Left ventricle myocardium inferior (tissue), 1 donor: ENCODE results near the gene BCAN. TPM values are rescaled to one million over a fixed set of nuclear protein-coding genes. Genes with fewer than 3 reads are reported as not detected.
A peak's percentile ranks its signal among the peaks of the same experiment; 100 is the strongest.
"Not testable (repeated sequence)": the region's sequence is repeated elsewhere in the genome, so short reads cannot be mapped to it uniquely, and the experiment has no call there.

Source experiments
- DNase-seq: peaks from one replicate; pipeline ENCODE4 v3.0.0-alpha.2; 2020
- H3K27ac ChIP-seq: fragments of 200-600 bp; replicated peaks from 2 replicates; pipeline ENCODE4 v1.8.0; 2021
- H3K27me3 ChIP-seq: fragments of 200-600 bp; 2 replicates; pipeline ENCODE4 v1.8.0; 2021; ENCODE audit warnings: low read depth
- H3K36me3 ChIP-seq: fragments of 200-600 bp; 2 replicates; pipeline ENCODE4 v1.8.0; 2021
- H3K4me1 ChIP-seq: fragments of 200-600 bp; 2 replicates; pipeline ENCODE4 v1.8.0; 2021
- H3K4me3 ChIP-seq: fragments of 200-600 bp; 2 replicates; pipeline ENCODE4 v1.8.0; 2021; ENCODE audit warnings: mild to moderate bottlenecking, moderate library complexity
- H3K9me3 ChIP-seq: fragments of 200-600 bp; replicated peaks from 2 replicates; pipeline ENCODE4 v1.8.0; 2021
- intact Hi-C: fragments of 100-400 bp; cut with micrococcal nuclease; formaldehyde crosslinking; loops from one replicate; pipeline ENCODE4 v1.11.0; 2022
- total RNA-seq: library from RNA; stranded (reverse); fragmentation: NEBNext Ultra II Directional; extraction: Animal tissue kit (Norgen Biotek cat#: 25700); gene quantifications from one replicate; pipeline ENCODE4 v1.2.1, GENCODE V29; 2021
- TF ChIP-seq, protein P1 (sequence below): fragments of 200-600 bp; IDR thresholded peaks from 2 replicates; pipeline ENCODE4 v1.8.0; 2021; ENCODE audit warnings: antibody characterized with exemption, mild to moderate bottlenecking, borderline replicate concordance
- donor health status: DM: no; HTN: yes; CAD: no; lungs with severe emphysema.

Gene BCAN
- total RNA-seq, 1 donor from 2014 or later, result 0.05 TPM

- no peak for DNase-seq
- TF ChIP-seq, protein P1, sequence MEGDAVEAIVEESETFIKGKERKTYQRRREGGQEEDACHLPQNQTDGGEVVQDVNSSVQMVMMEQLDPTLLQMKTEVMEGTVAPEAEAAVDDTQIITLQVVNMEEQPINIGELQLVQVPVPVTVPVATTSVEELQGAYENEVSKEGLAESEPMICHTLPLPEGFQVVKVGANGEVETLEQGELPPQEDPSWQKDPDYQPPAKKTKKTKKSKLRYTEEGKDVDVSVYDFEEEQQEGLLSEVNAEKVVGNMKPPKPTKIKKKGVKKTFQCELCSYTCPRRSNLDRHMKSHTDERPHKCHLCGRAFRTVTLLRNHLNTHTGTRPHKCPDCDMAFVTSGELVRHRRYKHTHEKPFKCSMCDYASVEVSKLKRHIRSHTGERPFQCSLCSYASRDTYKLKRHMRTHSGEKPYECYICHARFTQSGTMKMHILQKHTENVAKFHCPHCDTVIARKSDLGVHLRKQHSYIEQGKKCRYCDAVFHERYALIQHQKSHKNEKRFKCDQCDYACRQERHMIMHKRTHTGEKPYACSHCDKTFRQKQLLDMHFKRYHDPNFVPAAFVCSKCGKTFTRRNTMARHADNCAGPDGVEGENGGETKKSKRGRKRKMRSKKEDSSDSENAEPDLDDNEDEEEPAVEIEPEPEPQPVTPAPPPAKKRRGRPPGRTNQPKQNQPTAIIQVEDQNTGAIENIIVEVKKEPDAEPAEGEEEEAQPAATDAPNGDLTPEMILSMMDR, result peak; percentile 88
- intact Hi-C loops, result loop anchor here (10.0 kb wide), 1 partner anchor 153 kb away; no protein-coding TSS in a partner anchor
- H3K27me3 ChIP-seq, result peaks cover 7% of the 10 kb centered on the region
- H3K4me3 ChIP-seq, result no peak overlapping the region
- no peaks in the 10 kb centered on the region for H3K36me3 ChIP-seq
- no peak overlapping the region for H3K27ac ChIP-seq
- no peaks in the 10 kb centered on the region for H3K9me3 ChIP-seq
- H3K4me1 ChIP-seq, result peaks cover 9% of the 10 kb centered on the region
Observed at GRCh38 chr1:156608036-156608674, 33.8 kb upstream of the BCAN start.

GRCh38 chr1:156608981-156609380 lies 32.9 kb upstream of the BCAN start:
- Histone ChIP-seq H3K4me1 (peaks cover 9% of the 10 kb centered on the region), H3K4me3 (no peak overlapping the region), H3K27ac (no peak overlapping the region), H3K27me3 (peaks cover 7% of the 10 kb centered on the region), H3K36me3 (no peaks in the 10 kb centered on the region), H3K9me3 (no peaks in the 10 kb centered on the region)
- intact Hi-C loops, result loop anchor here (10.0 kb wide), 1 partner anchor 154 kb away; no protein-coding TSS in a partner anchor
- DNase-seq, result no peak
- TF ChIP-seq, protein P1, result peak; percentile 40

- H3K27me3 ChIP-seq, H3K4me3 ChIP-seq, intact Hi-C loops, DNase-seq, H3K9me3 ChIP-seq, H3K27ac ChIP-seq, H3K36me3 ChIP-seq: not testable (repeated sequence)
- peaks cover 17% of the 10 kb centered on the region for H3K4me1 ChIP-seq
Observed at GRCh38 chr1:156610072-156610471, 31.8 kb upstream of the BCAN start.

- DNase-seq, result no peak
- Histone ChIP-seq H3K36me3 (no peaks in the 10 kb centered on the region), H3K4me1 (peaks cover 37% of the 10 kb centered on the region), H3K9me3 (no peaks in the 10 kb centered on the region), H3K27ac (no peak overlapping the region), H3K27me3 (peaks cover 7% of the 10 kb centered on the region), H3K4me3 (no peak overlapping the region)
- TF ChIP-seq, protein P1, result no peak
- intact Hi-C loops, result no loop called here
Observed at GRCh38 chr1:156612666-156613065, 29.3 kb upstream of the BCAN start.

DNA sequence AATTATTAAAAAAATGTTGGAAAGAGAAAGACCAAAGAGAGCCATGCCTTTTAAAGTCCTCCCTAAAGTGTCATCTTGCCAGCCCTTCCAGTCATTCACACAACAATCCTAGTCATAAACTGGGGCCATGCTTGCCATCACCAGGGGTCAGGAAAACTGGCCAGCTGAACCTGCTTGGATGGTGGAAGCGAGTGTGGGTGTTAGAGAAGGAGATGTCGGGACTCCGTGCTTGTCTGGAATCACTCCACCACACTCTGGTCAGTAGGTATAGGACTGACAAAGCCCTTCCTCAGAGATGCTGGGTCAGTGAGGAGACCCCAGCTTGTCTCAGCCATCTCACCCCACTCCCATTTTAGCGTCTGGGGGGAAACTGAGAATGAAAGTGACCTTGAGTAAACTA lies 26.0 kb upstream of the BCAN start:
- Histone ChIP-seq H3K4me3 (no peak overlapping the region), H3K4me1 (peaks cover 29% of the 10 kb centered on the region), H3K27me3 (no peaks in the 10 kb centered on the region), H3K9me3 (no peaks in the 10 kb centered on the region), H3K36me3 (no peaks in the 10 kb centered on the region), H3K27ac (peak overlapping the region; percentile 85)
- DNase-seq, result no peak
- intact Hi-C loops, result no loop called here
- TF ChIP-seq, protein P1, result no peak

GRCh38 chr1:156616463-156616862 lies 25.5 kb upstream of the BCAN start:
- H3K27me3 ChIP-seq, result peaks cover 4% of the 10 kb centered on the region

More at GRCh38 chr1:156616463-156616862, 25.5 kb upstream of the BCAN start:
- DNase-seq, result peak; percentile 41
- intact Hi-C loops, result no loop called here
- TF ChIP-seq, protein P1, result peak; percentile 31
- peak overlapping the region; percentile 85 for H3K27ac ChIP-seq
- peaks cover 29% of the 10 kb centered on the region for H3K4me1 ChIP-seq
- no peaks in the 10 kb centered on the region for H3K36me3 ChIP-seq
- H3K4me3 ChIP-seq, result no peak overlapping the region
- no peaks in the 10 kb centered on the region for H3K9me3 ChIP-seq
